HAP-1 (cell line): ENCODE data around the gene COPS9.
A peak's percentile ranks its signal among the peaks of the same experiment; 100 is the strongest.

Experiments
- DNase-seq, 2 experiments: peaks; one replicate each; pipeline ENCODE4 v3.0.0-alpha.2; 2016 to 2020; ENCODE audit warnings: low spot score in 2 of 2
- H3K27me3 ChIP-seq: fragments of 250-450 bp; sonication (Bioruptor Pico); 2 replicates; pipeline ENCODE4 v1.5.1; 2020; ENCODE audit warnings: low read depth, mild to moderate bottlenecking, moderate library complexity
- H3K36me3 ChIP-seq: fragments of 250-450 bp; sonication (Bioruptor Pico); replicated peaks from 2 replicates; pipeline ENCODE4 v1.5.1; 2020; ENCODE audit warnings: mild to moderate bottlenecking
- H3K4me1 ChIP-seq: fragments of 250-450 bp; sonication (Bioruptor Pico); 2 replicates; pipeline ENCODE4 v1.5.1; 2020; ENCODE audit warnings: mild to moderate bottlenecking
- H3K4me3 ChIP-seq: fragments of 250-450 bp; sonication (Bioruptor Pico); 2 replicates; pipeline ENCODE4 v1.5.1; 2020; ENCODE audit warnings: mild to moderate bottlenecking, moderate library complexity
- H3K9me3 ChIP-seq: fragments of 250-450 bp; sonication (Bioruptor Pico); 2 replicates; pipeline ENCODE4 v1.5.1; 2020; ENCODE audit warnings: mild to moderate bottlenecking, moderate library complexity
- in situ Hi-C: fragments of 300-500 bp; cut with MboI; formaldehyde crosslinking; loops from 3 replicates; pipeline ENCODE4 v1.14.3; 2020; ENCODE audit warnings: low sequenced_read_pairs, inconsistent platforms, mixed read lengths

The COPS9 gene

GRCh38 chr2:240162032-240162431, 25.9 kb upstream of the COPS9 start:
- H3K4me1 ChIP-seq: no peaks in the 10 kb centered on the region

GRCh38 chr2:240161087-240161750, 25.1 kb upstream of the COPS9 start:
- no peaks in the 10 kb centered on the region for H3K27me3 ChIP-seq
- in situ Hi-C loops: no loop called here
- no peaks in the 10 kb centered on the region for H3K9me3 ChIP-seq
- DNase-seq: no peak
- H3K36me3 ChIP-seq: no peaks in the 10 kb centered on the region
- no peaks in the 10 kb centered on the region for H3K4me1 ChIP-seq
- no peak overlapping the region for H3K4me3 ChIP-seq

More at GRCh38 chr2:240162032-240162431, 25.9 kb upstream of the COPS9 start:
- DNase-seq: no peak
- H3K27me3 ChIP-seq: no peaks in the 10 kb centered on the region
- no peaks in the 10 kb centered on the region for H3K36me3 ChIP-seq
- no peak overlapping the region for H3K4me3 ChIP-seq
- no peaks in the 10 kb centered on the region for H3K9me3 ChIP-seq
- in situ Hi-C loops: no loop called here

- Histone ChIP-seq H3K9me3 (no peaks in the 10 kb centered on the region), H3K36me3 (no peaks in the 10 kb centered on the region), H3K4me1 (no peaks in the 10 kb centered on the region), H3K4me3 (no peak overlapping the region), H3K27me3 (no peaks in the 10 kb centered on the region)
- in situ Hi-C loops: no loop called here
- no peak for DNase-seq
These were observed 24.4 kb upstream of the COPS9 start for GRCh38 chr2:240160291-240161086.

- H3K4me3 ChIP-seq: no peak overlapping the region
- DNase-seq: no peak
- no peaks in the 10 kb centered on the region for H3K27me3 ChIP-seq
- H3K36me3 ChIP-seq: no peaks in the 10 kb centered on the region
- in situ Hi-C loops: no loop called here
- no peaks in the 10 kb centered on the region for H3K9me3 ChIP-seq
- no peaks in the 10 kb centered on the region for H3K4me1 ChIP-seq
These were observed 23.2 kb upstream of the COPS9 start for GRCh38 chr2:240159251-240159839.

- no peaks in the 10 kb centered on the region for H3K4me1 ChIP-seq
- DNase-seq: no peak
- no peaks in the 10 kb centered on the region for H3K9me3 ChIP-seq
- in situ Hi-C loops: no loop called here
- no peaks in the 10 kb centered on the region for H3K36me3 ChIP-seq
- H3K4me3 ChIP-seq: no peak overlapping the region
- no peaks in the 10 kb centered on the region for H3K27me3 ChIP-seq
These were observed 21.0 kb upstream of the COPS9 start for GRCh38 chr2:240157147-240157470.

GRCh38 chr2:240156435-240157146, 20.5 kb upstream of the COPS9 start:
- Histone ChIP-seq H3K9me3 (no peaks in the 10 kb centered on the region), H3K36me3 (no peaks in the 10 kb centered on the region), H3K27me3 (no peaks in the 10 kb centered on the region), H3K4me3 (no peak overlapping the region), H3K4me1 (no peaks in the 10 kb centered on the region)
- in situ Hi-C loops: no loop called here
- no peak for DNase-seq

- H3K27me3 ChIP-seq: no peaks in the 10 kb centered on the region
- no peaks in the 10 kb centered on the region for H3K36me3 ChIP-seq
- in situ Hi-C loops: no loop called here
- H3K4me3 ChIP-seq: no peak overlapping the region
- no peak for DNase-seq
- no peaks in the 10 kb centered on the region for H3K4me1 ChIP-seq
- H3K9me3 ChIP-seq: no peaks in the 10 kb centered on the region
These were observed 19.8 kb upstream of the COPS9 start for GRCh38 chr2:240155745-240156390.

GRCh38 chr2:240155048-240155744, 19.1 kb upstream of the COPS9 start:
- in situ Hi-C loops: no loop called here
- Histone ChIP-seq H3K4me3 (no peak overlapping the region), H3K4me1 (no peaks in the 10 kb centered on the region), H3K27me3 (no peaks in the 10 kb centered on the region), H3K36me3 (no peaks in the 10 kb centered on the region), H3K9me3 (no peaks in the 10 kb centered on the region)
- no peak for DNase-seq

GRCh38 chr2:240154606-240155005, 18.5 kb upstream of the COPS9 start:
- Histone ChIP-seq H3K36me3 (no peaks in the 10 kb centered on the region), H3K4me1 (no peaks in the 10 kb centered on the region), H3K9me3 (no peaks in the 10 kb centered on the region), H3K27me3 (no peaks in the 10 kb centered on the region), H3K4me3 (no peak overlapping the region)
- no peak for DNase-seq
- in situ Hi-C loops: loop anchor here (5.0 kb wide), 1 partner anchor 283 kb away; the partner anchor contains the start of gene GPC1

GRCh38 chr2:240153418-240153817, 17.3 kb upstream of the COPS9 start:
- Histone ChIP-seq H3K4me3 (no peak overlapping the region), H3K4me1 (no peaks in the 10 kb centered on the region), H3K36me3 (no peaks in the 10 kb centered on the region), H3K9me3 (no peaks in the 10 kb centered on the region), H3K27me3 (no peaks in the 10 kb centered on the region)
- no peak for DNase-seq
- in situ Hi-C loops: loop anchor here (5.0 kb wide), 1 partner anchor 284 kb away; the partner anchor contains the start of gene GPC1

- Histone ChIP-seq H3K4me3 (no peak overlapping the region), H3K27me3 (no peaks in the 10 kb centered on the region), H3K9me3 (no peaks in the 10 kb centered on the region), H3K36me3 (no peaks in the 10 kb centered on the region), H3K4me1 (no peaks in the 10 kb centered on the region)
- in situ Hi-C loops: loop anchor here (5.0 kb wide), 1 partner anchor 286 kb away; the partner anchor contains the start of gene GPC1
- no peak for DNase-seq
These were observed 15.4 kb upstream of the COPS9 start for GRCh38 chr2:240151477-240152031.

GRCh38 chr2:240149943-240150784, 14.1 kb upstream of the COPS9 start:
- Histone ChIP-seq H3K27me3 (no peaks in the 10 kb centered on the region), H3K9me3 (no peaks in the 10 kb centered on the region), H3K4me3 (no peak overlapping the region), H3K36me3 (no peaks in the 10 kb centered on the region), H3K4me1 (no peaks in the 10 kb centered on the region)
- in situ Hi-C loops: loop anchor here (5.0 kb wide), 1 partner anchor 287 kb away; the partner anchor contains the start of gene GPC1
- DNase-seq: peak; percentile 7 to 69
